ENCODE data around the gene KRT31.
"Not testable (repeated sequence)": the region's sequence is repeated elsewhere in the genome, so short reads cannot be mapped to it uniquely, and the experiment has no call there.

KRT31 gene

GRCh38 chr17:41383690-41384089 lies 13.7 kb downstream of the KRT31 start:
- no peak for DNase-seq

- no peak for DNase-seq
Observed at GRCh38 chr17:41382394-41382793, 15.0 kb downstream of the KRT31 start.

- DNase-seq, result not testable (repeated sequence)
Observed at GRCh38 chr17:41381943-41382342, 15.5 kb downstream of the KRT31 start, which contains the start of gene KRT34. Gene KRT34, minus strand, starts transcription at chr17:41382306. Its CDS starts 60 bp downstream, at chr17:41382246.

- DNase-seq, result not testable (repeated sequence)
Observed at GRCh38 chr17:41380091-41380490, 17.3 kb downstream of the KRT31 start.

GRCh38 chr17:41377546-41377945 lies 19.9 kb downstream of the KRT31 start:
- no peak for DNase-seq

GRCh38 chr17:41369713-41370112 lies 27.7 kb downstream of the KRT31 start, which contains the start of gene KRT33B:
Gene KRT33B, minus strand, starts transcription at chr17:41369813. Its CDS starts 63 bp downstream, at chr17:41369750.
- no peak for DNase-seq

- no peak for DNase-seq
Observed at GRCh38 chr17:41369023-41369422, 28.4 kb downstream of the KRT31 start.

- no peak for DNase-seq
Observed at GRCh38 chr17:41367426-41368075, 29.9 kb downstream of the KRT31 start.

GRCh38 chr17:41366070-41366469 lies 31.3 kb downstream of the KRT31 start:
- no peak for DNase-seq

- no peak for DNase-seq
Observed at GRCh38 chr17:41363881-41364280, 33.5 kb downstream of the KRT31 start.

GRCh38 chr17:41360296-41360995 lies 37.0 kb downstream of the KRT31 start:
- DNase-seq, result no peak

GRCh38 chr17:41354536-41354935 lies 42.9 kb downstream of the KRT31 start:
- no peak for DNase-seq

GRCh38 chr17:41352597-41353366 lies 44.6 kb downstream of the KRT31 start:
- DNase-seq, result no peak

GRCh38 chr17:41351177-41351576 lies 46.2 kb downstream of the KRT31 start:
- DNase-seq, result no peak

GRCh38 chr17:41350381-41350878 lies 47.0 kb downstream of the KRT31 start, which contains the start of gene KRT33A:
Gene KRT33A, minus strand, starts transcription at chr17:41350828. Its CDS starts 61 bp downstream, at chr17:41350767.
- DNase-seq, result not testable (repeated sequence)

GRCh38 chr17:41347869-41348760 lies 49.3 kb downstream of the KRT31 start:
- DNase-seq, result no peak

- not testable (repeated sequence) for DNase-seq
Observed at GRCh38 chr17:41346421-41346820, 51.0 kb downstream of the KRT31 start.

- DNase-seq, result no peak
Observed at GRCh38 chr17:41345992-41346391, 51.4 kb downstream of the KRT31 start.
